ENCODE results near the gene BLVRA.
A peak's percentile ranks its signal among the peaks of the same experiment; 100 is the strongest.
"Not testable (repeated sequence)": the region's sequence is repeated elsewhere in the genome, so short reads cannot be mapped to it uniquely, and the experiment has no call there.

BLVRA gene, protein sequence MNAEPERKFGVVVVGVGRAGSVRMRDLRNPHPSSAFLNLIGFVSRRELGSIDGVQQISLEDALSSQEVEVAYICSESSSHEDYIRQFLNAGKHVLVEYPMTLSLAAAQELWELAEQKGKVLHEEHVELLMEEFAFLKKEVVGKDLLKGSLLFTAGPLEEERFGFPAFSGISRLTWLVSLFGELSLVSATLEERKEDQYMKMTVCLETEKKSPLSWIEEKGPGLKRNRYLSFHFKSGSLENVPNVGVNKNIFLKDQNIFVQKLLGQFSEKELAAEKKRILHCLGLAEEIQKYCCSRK

DNA sequence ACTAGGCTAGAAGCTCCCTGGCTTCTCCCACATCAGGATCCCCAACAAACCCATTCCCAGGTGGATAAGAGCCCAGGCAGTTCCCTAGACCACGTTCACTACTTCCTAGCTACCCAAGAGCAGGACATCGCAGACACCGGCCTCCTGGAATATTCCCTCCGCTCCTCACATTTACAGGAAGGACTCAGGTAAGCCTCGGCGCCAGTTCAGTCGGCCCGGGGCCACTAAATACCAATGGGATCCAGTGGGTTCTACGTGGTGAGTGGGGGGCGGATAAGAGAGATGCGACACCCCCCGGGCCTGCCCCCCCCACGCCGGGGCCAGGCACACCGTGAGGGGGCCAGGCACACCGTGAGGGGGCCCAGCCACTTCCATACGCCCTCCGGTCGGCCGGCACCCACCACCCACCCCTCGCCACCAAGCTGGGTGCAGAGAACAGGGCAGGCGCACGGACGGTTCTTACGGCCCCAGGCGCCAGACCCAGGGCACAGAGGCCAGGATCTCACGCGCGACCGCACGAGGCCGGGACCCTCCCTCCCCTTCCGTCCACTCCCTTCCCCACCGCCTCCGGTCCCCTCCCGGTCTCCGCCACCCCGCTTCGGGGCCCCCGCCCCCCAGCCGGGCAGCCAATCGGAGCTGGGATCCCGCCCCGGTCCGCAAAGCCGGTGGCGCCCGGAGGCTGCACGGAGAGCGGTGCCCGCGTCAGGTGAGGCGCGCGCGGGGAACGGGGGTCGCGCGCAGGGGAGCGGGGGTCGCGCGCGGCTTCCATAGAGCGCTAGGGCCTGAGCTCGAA, at the start of gene BLVRA:
Gene BLVRA (plus strand): TSS at position 652 of the 793 bp plus-strand sequence. CDS start 12,479 bp downstream, outside the sequence.
- DNase-seq (ENCODE audit: low read depth): peak; percentile 50

DNA sequence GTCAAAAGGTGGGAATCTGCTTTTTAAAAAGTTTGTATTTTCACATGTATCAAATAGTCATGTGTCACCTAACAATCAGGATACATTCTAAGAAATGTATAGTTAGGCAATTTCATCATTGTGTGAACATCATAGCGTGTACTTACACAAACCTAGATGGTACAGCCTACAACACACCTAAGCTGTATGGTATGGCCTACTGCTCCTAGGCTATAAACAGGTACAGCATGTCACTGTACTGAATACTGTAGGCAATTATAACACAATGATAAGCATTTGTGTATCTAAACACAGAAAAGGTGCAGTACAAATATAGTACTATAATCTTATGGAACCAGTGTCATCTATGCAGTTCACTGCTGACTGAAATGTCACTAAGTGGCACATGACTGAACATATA, 47.0 kb upstream of the BLVRA start:
- DNase-seq (ENCODE audit: low read depth): no peak

DNA sequence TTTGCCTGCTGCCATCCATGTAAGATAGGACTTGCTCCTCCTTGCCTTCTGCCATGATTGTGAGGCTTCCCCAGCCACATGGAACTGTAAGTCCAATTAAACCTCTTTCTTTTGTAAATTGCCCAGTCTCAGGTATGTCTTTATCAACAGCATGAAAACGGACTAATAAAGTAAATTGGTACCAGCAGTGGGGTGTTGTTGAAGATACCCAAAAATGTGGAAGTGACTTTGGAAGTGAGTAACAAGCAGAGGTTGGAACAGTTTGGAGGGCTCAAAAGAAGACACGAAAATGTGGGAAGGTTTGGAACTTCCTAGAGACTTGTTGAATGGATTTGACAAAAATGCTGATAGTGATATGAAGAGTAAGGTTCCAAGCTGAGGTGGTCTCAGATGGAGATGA, 42.5 kb upstream of the BLVRA start:
- not testable (repeated sequence) for DNase-seq (ENCODE audit: low read depth)

DNA sequence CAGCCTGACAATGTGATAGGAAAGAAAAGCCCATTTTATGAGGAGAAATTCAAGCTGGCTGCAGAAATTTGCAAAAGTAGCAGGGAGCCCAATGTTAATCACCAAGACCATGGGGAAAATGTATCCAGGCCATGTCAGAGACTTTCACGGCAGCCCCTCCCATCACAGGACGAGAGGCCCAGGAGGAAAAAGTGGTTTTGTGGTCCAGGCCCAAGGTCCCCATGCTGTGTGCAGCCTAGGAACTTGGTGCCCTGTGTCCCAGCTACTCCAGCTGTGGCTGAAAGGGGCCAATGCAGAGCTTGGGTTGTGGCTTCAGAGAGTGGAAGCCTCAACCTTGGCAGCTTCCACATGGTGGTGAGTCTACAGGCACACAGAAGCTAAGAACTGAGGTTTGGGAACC, 41.9 kb upstream of the BLVRA start:
- DNase-seq (ENCODE audit: low read depth): no peak

DNA sequence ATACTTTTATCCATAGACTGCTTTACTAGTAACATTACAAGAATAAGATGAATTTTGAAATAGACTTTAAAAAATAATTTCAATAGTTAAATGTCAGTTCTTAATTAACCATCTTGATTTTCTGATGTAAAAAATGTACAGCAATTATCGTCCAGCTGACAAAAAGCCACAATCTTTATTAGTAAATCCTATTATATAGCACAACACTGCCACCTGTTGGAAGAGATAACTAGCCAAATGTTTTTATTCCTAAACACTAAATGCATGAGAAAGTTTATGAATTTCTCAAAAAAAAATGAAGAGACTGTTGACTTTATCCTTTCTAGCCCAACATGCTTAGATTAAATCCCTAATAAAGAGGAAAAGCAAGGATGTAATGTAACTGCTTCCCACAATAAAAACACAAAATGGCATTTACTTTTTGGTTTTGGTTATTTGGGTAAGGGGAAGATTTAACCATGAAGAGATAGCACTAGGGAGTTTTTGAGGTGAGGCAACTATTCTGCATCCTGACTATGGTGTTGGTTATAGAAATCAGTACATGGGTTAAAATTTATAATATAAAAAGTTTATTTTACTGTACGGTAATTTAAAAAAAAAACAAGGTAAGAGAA, 37.2 kb upstream of the BLVRA start:
- no peak for DNase-seq (ENCODE audit: low read depth)

DNA sequence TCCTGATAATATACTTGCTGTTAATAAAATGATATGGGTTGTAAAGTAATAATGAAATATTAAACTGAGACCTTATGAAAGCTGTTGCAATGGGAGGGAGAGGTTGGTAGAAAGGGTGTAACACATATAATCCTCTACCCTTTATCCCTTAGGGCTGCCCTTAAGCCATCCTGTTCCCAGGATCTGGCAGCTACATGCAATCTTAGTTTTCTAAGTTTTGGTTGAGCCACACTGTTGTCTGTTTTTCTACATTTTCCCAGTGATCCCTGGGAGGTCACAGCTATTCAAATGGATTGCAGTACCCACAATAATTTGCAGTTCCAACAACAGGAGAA, 35.5 kb upstream of the BLVRA start:
- no peak for DNase-seq (ENCODE audit: low read depth)

DNA sequence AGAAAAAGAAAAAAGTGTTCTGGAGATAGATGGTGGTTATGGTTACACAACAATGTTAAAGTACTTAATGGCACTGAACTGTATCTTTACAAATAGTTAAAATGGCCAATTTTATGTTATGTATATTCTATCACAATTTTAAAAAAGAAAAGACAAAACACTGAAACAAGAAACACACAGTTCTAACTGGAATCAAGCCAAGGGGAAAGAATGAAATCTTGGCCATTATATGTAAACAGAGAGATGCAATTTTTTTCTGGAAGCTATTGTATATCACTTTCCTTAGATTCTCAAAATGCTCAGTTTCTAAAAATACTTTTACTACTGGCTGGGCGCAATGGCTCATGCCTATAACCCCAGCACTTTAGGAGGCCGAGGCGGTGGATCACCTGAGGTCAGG, 33.2 kb upstream of the BLVRA start:
- no peak for DNase-seq (ENCODE audit: low read depth)

DNA sequence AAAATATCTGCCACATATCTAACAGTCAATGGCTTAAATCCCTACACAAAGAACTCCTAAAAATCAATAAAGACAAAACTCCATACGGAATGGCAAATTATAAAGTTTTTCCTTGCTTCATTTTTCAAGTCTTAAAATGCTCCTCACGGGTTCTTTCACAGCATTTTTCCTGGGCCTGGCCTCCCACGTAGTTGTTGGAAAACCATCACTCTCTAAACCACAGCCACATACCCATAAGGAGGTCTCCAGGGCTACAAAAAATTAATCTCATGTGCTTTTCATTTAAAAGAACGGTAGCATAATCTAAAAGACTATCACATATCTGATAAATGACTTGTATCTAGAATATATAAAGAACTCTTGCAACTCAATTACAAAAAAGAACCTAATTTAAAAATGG, 32.0 kb upstream of the BLVRA start:
- no peak for DNase-seq (ENCODE audit: low read depth)

DNA sequence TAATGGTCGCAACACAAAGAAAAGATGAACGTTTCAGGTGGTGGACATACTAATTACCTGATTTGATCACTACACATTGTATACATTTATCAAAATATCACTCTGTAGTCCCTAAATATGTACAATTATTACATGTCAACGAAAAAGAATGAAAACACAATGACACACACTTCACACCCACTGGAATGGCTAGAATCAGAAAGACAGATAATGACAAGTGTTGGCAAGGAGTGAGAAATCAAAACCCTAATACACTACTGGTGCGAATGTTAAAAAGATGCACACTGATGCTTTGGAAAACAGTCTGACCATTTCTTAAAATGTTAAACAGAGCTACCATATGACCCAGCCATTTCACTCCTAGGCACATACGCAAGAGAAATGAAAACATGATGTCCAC, 31.5 kb upstream of the BLVRA start:
- no peak for DNase-seq (ENCODE audit: low read depth)

DNA sequence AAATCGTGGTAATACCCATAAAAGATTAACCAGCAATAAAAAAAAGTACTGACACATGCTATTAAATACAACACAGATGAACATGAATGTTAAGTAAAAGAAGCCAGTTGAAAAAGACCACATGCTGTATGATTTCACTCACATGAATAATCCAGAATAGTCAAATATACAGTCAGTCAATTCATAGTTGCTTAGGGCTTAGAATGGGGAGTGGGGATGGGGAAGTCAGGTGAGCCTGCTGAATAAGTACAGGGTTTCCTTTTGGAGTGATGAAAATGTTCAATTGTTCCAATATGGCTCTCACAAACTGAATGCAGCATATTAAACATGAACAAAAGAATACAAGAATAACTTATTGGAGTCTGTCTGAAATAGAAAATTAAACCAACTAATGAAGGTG, 31.0 kb upstream of the BLVRA start:
- no peak for DNase-seq (ENCODE audit: low read depth)

DNA sequence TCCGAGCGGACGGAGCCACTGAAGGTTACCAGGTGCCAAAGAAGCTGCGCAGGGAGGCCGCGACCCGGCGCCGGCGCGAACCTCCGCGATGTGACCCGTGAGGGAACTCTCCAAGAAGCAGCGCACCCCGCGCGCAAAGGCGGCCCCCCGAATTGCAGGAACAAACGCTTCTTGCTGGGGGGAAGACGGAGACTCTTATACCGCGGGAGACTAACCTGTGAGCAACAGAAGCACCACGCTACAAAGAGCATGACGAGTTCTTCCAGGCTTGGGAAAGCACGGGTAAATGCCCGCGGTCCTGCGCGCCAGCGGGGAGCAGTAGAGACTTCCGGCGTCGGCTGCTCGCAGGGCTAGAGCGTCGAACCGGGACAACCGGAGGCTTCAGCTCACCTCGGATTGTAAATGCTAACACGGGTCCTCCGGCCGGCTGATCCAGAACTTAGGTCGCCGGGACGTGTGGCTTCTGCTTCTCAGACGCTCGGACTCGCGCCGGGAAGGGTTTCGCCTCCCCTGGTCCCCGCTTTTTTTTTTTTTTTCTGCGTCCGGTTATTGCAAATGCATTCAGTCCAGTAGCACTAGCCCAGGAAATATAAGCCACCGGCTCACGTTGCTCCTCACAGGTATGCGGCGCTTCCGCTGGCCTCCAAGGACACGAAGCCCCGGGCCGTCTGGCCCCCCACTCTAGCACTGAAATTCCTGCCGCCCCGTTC, 29.1 kb upstream of the BLVRA start, which contains the start of gene COA1:
Gene COA1 (minus strand): TSS at position 310 of the 710 bp plus-strand sequence. CDS start 80,909 bp downstream, outside the sequence.
- DNase-seq (ENCODE audit: low read depth): peak; percentile 78

DNA sequence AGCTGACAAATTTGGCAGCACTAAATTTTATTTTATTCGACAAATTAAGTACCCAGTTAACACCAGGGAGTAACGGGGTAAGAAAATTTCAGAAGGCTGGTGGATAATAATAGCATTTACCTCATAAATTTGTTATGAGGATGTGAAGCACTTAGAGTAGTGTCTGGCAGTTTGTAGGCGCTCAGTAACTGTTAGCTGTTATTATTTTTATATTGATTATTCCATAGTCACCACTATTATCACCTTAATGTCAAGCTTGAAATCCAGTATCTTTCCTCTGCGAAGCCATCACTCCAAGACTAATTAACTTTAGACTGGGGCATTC, 28.6 kb upstream of the BLVRA start:
- no peak for DNase-seq (ENCODE audit: low read depth)

DNA sequence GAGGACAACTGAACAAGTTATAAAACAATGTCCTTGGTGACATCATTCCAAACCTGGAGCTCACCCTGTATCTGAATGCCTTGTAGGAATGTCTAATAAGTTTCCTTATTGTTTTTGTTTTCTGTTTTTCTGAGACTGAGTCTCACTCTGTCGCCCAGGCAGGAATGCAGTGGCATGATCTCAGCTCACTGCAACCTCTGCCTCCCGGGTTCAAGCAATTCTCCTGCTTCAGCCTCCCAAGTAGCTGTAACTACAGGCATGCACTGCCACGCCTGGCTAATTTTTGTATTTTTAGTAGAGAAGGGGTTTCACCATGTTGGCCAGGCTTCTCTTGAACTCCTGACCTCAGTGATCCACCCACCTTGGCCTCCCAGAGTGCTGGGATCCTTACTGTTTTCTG, 27.0 kb upstream of the BLVRA start:
- DNase-seq (ENCODE audit: low read depth): not testable (repeated sequence)

DNA sequence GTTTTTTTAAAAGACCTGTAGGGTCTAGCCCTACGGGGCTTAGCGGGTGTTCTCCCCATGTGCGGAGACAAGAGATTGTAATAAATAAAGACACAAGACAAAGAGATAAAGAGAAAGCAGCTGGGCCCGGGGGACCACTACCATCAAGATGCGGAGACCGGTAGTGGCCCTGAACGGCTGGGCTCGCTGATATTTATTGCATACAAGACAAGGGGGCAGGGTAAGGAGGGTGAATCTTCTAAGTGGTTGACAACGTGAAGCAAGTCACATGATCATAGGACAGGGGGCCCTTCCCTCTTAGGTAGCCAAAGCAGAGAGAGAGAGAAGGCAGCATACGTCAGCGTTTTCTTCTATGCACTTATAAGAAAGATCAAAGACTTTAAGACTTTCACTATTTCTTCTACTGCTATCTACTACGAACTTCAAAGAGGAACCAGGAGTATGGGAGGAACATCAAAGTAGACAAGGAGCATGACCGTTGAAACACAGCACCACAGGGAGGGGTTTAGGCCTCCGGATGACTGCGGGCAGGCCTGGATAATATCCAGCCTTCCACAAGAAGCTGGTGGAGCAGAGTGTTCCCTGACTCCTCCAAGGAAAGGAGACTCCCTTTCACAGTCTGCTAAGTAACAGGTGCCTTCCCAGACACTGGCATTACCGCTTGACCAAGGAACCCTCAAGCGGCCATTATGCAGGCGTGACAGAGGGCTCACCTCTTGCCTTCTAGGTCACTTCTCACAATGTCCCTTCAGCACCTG, 23.7 kb upstream of the BLVRA start:
- not testable (repeated sequence) for DNase-seq (ENCODE audit: low read depth)

DNA sequence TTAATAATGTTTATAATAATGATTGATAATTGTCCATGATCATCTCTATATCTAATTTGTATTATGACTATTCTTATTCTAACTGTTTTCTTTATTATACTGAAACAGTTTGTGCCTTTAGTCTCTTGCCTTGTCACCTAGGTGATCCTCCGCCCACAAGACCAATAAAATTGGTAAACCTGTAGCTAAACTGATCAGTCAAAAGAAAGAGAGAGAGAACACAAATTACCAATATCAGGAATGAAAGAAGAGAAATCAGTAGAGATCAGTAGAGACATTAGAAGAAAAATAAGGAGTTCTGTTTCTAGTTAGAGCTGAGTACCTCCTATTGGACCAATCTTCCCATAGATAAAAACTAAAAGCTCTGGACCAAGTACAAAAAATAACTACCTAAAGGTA, 23.1 kb upstream of the BLVRA start:
- no peak for DNase-seq (ENCODE audit: low read depth)

DNA sequence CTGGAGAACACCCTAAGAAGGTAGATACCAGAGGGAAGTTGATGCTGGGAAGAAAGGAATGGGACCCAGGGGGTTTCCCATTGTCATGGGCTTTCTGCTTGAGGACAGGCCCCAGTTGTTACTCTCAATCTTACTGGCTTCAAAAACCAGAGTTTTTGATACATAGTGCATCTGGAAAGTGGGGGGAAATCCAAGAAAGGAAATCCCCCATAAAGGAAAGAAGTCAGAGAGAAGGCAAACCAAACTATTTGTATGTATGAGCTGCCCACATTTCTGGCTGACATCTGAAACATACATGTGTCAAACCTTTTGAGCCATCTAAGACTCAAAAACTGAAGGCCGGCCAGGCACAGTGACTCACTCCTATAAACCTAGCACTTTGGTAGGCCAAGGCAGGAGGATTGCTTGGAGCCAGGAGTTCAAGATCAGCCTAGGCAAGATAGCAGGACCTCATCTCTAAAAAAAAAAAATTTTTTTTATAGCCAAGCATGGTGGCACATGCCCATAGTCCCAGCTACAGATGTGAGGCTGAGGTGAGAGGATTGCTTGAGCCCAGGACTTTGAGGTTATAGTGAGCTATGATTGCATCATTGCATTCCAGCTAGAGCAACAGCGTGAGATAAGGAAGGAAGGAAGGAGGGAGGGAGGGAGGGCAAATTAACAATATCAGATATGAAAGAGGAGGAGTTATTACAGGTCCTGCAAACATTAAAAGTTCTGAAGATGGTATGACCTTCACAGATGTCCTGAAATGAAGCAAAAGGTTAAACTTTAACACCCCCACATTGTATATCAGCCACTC, 22.5 kb upstream of the BLVRA start:
- peak; percentile 38 for DNase-seq (ENCODE audit: low read depth)

DNA sequence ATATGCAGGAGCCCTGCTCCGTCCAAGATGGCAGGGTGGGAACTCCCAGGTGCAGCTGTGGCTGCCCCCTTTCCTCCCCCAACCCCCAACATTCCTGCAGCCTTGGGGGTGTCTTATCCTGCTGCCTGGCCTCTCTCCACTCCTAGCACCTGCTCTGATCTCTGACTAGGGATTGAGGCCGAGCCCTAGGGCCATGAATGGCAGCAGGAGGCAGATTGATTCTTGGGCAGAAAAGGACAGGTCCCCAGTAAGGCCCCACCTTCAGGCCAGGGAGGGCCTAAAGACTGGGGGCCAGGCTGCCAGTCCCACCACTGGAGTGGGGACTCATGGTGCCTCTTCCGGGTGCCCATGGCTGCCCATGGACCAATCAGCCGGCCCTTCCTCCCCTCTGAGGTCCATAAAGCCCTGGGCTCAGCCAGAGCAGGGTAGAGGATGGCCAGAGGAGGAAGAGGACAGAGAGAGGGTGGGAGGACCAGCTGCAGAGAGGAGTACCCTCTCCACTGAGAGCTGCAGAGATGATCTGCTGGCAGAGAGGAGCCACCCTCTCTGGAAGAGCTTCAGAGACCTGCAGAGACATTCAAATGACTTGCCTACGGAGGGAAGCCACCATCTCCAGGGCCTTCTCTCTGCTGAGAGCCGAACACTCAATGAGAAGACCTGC, 20.9 kb upstream of the BLVRA start:
- no peak for DNase-seq (ENCODE audit: low read depth)

DNA sequence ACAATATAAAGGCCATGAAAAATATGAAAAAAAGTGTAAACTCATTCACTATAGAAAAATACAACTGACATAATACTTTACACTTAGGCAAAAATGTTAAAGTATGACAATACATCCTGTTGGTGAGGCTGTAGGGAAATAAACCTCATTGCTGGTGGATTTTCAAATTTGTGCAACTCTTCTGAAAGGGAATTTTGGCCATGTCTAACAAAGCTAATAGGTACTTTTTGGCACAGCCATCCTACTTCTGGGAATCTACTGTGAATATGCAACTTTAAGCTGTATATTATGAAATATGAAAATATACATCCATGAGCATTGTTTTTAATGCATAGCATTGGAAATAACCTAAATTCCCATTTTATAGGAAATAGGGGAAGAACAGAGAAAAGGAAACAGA, 15.8 kb upstream of the BLVRA start:
- DNase-seq (ENCODE audit: low read depth): no peak

DNA sequence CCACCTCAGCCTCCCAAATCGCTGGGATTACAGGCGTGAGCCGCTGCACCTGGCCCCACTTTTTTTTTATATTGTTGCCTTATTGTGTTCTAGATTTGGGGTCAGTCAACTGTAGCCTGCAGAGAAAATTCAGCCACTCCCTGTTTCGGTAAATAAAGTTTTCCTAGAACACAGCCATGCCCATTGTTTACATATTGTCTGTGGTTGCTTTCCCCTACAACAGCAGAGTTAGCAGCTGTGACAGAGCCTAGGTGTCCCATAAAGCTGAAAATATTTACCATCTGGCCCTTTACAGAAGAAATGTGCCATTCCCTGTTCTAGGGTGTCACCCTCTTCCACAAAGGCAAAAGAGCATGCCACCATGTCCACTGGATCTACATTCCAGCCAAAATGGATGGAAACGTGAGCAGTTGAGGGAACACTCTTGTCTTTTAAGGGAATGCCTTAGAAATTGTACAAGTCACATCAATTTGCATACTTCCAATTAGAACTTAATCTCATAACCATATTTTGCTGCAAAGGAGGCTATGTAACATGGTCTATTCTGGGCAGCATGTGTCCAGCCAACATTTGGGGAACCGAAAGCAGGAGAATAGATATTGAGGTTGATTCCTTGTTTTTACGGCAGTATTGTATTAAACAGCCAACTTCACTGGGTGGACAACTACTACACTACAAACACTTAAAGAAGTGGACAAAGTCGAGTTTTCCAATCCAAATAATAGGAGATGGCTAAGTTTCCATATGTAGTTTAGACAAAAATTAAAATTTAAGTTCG, 11.0 kb upstream of the BLVRA start:
- no peak for DNase-seq (ENCODE audit: low read depth)
